GM10266 (cell line): ENCODE measurements around the gene NRSN2.
"Not testable (repeated sequence)": the region's sequence is repeated elsewhere in the genome, so short reads cannot be mapped to it uniquely, and the experiment has no call there.

Experiments used
- DNase-seq: peaks from one replicate; pipeline ENCODE4 v3.0.0; 2012; ENCODE audit errors: extremely low spot score
- CTCF ChIP-seq: IDR thresholded peaks from 2 replicates; pipeline ENCODE4 v1.5.1; 2012; ENCODE audit warnings: mild to moderate bottlenecking, low read depth; ENCODE audit not compliant: control insufficient read depth, insufficient read depth; ENCODE audit errors: missing control alignments

Gene NRSN2

GRCh38 chr20:383889-384288 is 37.0 kb downstream of the NRSN2 start:
- no peak for TF ChIP-seq CTCF
- no peak for DNase-seq

GRCh38 chr20:384723-385122 is 37.8 kb downstream of the NRSN2 start:
- no peak for DNase-seq
- TF ChIP-seq CTCF: no peak

- DNase-seq: no peak
- no peak for TF ChIP-seq CTCF
Measured at GRCh38 chr20:385448-385847, 38.5 kb downstream of the NRSN2 start.

GRCh38 chr20:386634-387033 is 39.7 kb downstream of the NRSN2 start:
- DNase-seq: not testable (repeated sequence)

GRCh38 chr20:387520-387919 is 40.6 kb downstream of the NRSN2 start:
- TF ChIP-seq CTCF: no peak
- DNase-seq: no peak

GRCh38 chr20:388034-388994 is 41.4 kb downstream of the NRSN2 start:
- DNase-seq: no peak
- no peak for TF ChIP-seq CTCF

GRCh38 chr20:389220-389619 is 42.3 kb downstream of the NRSN2 start:
- no peak for TF ChIP-seq CTCF
- DNase-seq: no peak
